Neural cell (in vitro differentiated cells): Measurements from ENCODE around the gene BCL2L11.

Experiments used
- CTCF ChIP-seq: fragments of 450-650 bp; IDR thresholded peaks from 2 replicates; pipeline ENCODE4 v1.5.1; 2014; ENCODE audit warnings: antibody characterized with exemption, mild to moderate bottlenecking, moderate library complexity; ENCODE audit not compliant: poor library complexity, severe bottlenecking
- EZH2 ChIP-seq: fragments of 200-600, 300-800 bp; shearing (Covaris generic), sonication (generic); IDR thresholded peaks from 2 replicates; pipeline ENCODE4 v1.6.1; 2014; ENCODE audit warnings: antibody characterized with exemption, low read length, borderline replicate concordance, mild to moderate bottlenecking; ENCODE audit not compliant: insufficient read depth, poor library complexity, severe bottlenecking
- REST ChIP-seq: IDR thresholded peaks from 2 replicates; pipeline ENCODE4 v1.6.1; 2012; ENCODE audit warnings: borderline replicate concordance
- SMC3 ChIP-seq: fragments of 450-650 bp; conservative IDR thresholded peaks from 2 replicates; pipeline ENCODE4 v1.6.1; 2014; ENCODE audit warnings: antibody characterized with exemption, mild to moderate bottlenecking, moderate library complexity; ENCODE audit not compliant: poor library complexity

DNA sequence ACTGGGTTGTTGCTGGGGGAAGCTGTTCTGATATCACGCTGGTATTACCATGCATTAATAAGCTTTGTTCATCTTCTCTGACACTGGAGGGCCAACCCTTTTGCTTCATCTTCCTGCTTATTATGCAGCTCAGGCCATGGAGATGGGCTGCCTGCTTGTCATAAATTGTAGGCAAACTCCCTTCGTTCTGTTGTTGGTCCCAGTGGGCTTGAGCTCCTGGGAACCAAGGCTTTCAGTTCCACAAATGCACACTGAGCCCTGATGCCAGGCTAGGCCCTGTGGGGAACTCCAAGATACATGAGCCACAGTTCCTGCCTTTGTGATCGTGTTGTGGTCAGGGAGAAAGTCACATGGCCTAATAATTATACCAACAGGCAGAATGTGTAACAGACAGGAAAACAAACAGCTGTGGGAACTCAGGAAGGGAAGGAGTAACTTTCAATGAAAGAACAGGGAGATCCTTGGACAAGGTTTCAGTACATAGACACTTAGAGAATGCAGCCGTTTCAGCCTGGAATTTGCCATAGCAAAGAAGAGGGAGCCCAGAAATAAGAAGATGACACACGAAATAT, 49.0 kb upstream of the BCL2L11 start:
- TF ChIP-seq CTCF (no peak), SMC3 (no peak), EZH2 (no peak), REST (no peak)
